Epithelial cell of proximal tubule (primary cell): ENCODE data around the gene CELA2A. TPM values are rescaled to one million over a fixed set of nuclear protein-coding genes. Genes with fewer than 3 reads are reported as not detected.

Source experiments
- DNase-seq: peaks from one replicate; pipeline ENCODE4 v3.0.0-alpha.2; 2011; ENCODE audit warnings: low read depth
- H3K4me3 ChIP-seq: 2 replicates; pipeline ENCODE4 v1.5.1; 2011; ENCODE audit warnings: low read depth, mild to moderate bottlenecking, low read length
- total RNA-seq: library from RNA; depleted of rRNA; stranded (reverse); fragments of >200 nt; gene quantifications from 2 replicates; pipeline ENCODE4 v1.2.3, GENCODE V29; 2015
- TF ChIP-seq, protein P1 (sequence below): conservative IDR thresholded peaks from 2 replicates; pipeline ENCODE4 v1.5.1; 2012; ENCODE audit warnings: low read depth, mild to moderate bottlenecking, low read length

The CELA2A gene
- total RNA-seq, 1 donor from 2014 or later: not detected

- no peak for DNase-seq
- TF ChIP-seq, protein P1, sequence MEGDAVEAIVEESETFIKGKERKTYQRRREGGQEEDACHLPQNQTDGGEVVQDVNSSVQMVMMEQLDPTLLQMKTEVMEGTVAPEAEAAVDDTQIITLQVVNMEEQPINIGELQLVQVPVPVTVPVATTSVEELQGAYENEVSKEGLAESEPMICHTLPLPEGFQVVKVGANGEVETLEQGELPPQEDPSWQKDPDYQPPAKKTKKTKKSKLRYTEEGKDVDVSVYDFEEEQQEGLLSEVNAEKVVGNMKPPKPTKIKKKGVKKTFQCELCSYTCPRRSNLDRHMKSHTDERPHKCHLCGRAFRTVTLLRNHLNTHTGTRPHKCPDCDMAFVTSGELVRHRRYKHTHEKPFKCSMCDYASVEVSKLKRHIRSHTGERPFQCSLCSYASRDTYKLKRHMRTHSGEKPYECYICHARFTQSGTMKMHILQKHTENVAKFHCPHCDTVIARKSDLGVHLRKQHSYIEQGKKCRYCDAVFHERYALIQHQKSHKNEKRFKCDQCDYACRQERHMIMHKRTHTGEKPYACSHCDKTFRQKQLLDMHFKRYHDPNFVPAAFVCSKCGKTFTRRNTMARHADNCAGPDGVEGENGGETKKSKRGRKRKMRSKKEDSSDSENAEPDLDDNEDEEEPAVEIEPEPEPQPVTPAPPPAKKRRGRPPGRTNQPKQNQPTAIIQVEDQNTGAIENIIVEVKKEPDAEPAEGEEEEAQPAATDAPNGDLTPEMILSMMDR: no peak
- H3K4me3 ChIP-seq: no peak overlapping the region
Observed at GRCh38 chr1:15445390-15446122, 11.0 kb upstream of the CELA2A start.

DNA sequence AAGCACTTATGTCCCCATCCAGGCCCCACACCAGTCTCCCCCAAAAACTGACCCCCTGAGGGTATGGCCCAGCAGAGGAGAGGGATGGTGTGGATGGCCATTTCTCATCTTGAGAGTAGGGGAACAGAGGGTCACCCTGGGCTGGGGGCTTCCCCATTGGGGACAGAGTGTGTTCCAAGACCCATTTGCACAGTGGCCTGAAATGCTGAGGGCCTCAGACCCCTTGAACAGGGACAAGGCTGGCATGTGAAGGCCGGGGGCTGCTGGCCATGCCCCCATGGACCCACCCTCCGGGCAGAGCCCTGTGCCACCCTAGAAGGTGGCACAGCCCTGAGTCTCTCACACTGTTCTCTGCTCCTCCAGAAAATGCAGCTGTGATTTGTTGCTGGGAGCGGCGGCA, 10.3 kb upstream of the CELA2A start:
- no peak for DNase-seq
- TF ChIP-seq, protein P1: no peak

DNA sequence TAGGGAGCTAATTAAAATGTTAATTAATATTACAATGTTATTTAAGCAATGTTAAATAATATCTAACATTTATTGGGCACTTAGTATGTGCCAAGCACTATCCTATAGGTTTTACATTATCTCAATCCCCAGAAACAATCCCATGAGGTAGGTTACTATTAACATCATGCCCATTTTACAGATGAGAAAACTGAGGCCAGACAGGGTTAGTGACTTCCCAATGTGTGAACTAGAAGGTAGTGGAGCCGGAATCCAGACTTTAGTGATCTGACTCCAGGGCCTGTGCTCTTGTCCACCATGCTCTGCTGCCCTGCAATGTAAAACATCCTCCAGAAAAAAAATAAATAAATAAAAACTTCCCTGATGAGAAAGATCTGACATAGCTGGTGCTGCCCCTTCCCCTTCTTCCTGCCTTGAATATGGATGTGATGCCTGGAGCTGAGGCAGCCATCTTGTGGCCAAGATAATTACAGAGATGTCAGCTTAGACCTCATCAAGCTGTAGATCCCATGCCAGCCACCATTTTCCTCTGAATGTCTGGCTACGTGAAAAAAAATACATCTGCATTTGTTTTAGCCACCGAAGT, 7.6 kb upstream of the CELA2A start:
- no peak for DNase-seq
- TF ChIP-seq, protein P1: no peak
- H3K4me3 ChIP-seq: no peak overlapping the region

More for the DNA sequence above, 10.3 kb upstream of the CELA2A start:
- H3K4me3 ChIP-seq: no peak overlapping the region

GRCh38 chr1:15449567-15449966, 7.0 kb upstream of the CELA2A start:
- TF ChIP-seq, protein P1: no peak
- DNase-seq: no peak
- H3K4me3 ChIP-seq: no peak overlapping the region

GRCh38 chr1:15451014-15451722, 5.4 kb upstream of the CELA2A start:
- no peak for DNase-seq
- no peak overlapping the region for H3K4me3 ChIP-seq
- TF ChIP-seq, protein P1: no peak

DNA sequence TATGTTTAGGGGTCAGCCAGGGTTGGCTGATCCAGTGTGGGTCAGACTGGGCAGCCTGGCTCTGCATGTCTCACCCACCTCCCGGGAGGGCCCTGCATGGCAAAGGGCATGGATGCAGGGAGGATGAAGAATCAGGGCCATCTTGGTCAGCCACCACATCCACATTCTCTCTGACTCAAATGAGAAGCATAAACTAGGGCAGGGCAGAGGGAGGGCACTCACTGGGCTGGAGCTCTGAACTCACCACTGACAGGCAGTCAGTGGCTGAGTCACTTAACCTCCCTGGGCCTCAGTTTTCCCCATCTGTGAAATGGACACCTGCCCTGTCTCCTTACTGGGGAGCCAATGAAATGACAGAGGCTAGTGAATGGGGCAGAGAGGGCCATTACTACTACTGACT, 4.3 kb upstream of the CELA2A start:
- TF ChIP-seq, protein P1: no peak
- DNase-seq: no peak
- H3K4me3 ChIP-seq: no peak overlapping the region
